Measurements from ENCODE around the gene CCDC93.

GRCh38 chr2:117984208-117984607 lies 29.7 kb downstream of the CCDC93 start:
- TF ChIP-seq CTCF (IDR thresholded peaks at IDR 0.05) (no peak), POLR2A (IDR thresholded peaks at IDR 0.05) (no peak), POLR2AphosphoS5 (IDR thresholded peaks at IDR 0.05) (no peak)

Measured in breast epithelium (tissue), 3 donors.